Sigmoid colon (tissue), 4 donors: ENCODE data around the gene ZDHHC11.
A peak's percentile ranks its signal among the peaks of the same experiment; 100 is the strongest.
"Not testable (repeated sequence)": the region's sequence is repeated elsewhere in the genome, so short reads cannot be mapped to it uniquely, and the experiment has no call there.

ENCODE experiments used
- CTCF ChIP-seq, 4 experiments: fragments of 450-650 bp in 3 of 4; fragments of 200-600 bp in 1 of 4; IDR thresholded peaks; one replicate each; pipeline ENCODE4 v1.5.1; 2016 to 2019; ENCODE audit warnings: antibody characterized with exemption in 4 of 4, mild to moderate bottlenecking in 3 of 4, moderate library complexity in 2 of 4
- EP300 ChIP-seq, 4 donors: sonication (generic); formaldehyde crosslinking; IDR thresholded peaks; one replicate each; pipeline ENCODE4 v1.6.1; 2017; ENCODE audit warnings: antibody characterized with exemption in 4 of 4
- POLR2A ChIP-seq, 2 donors: fragments of 450-650 bp; IDR thresholded peaks; one replicate each; pipeline ENCODE4 v1.6.1; 2016; ENCODE audit warnings: antibody characterized with exemption in 2 of 2, mild to moderate bottlenecking in 2 of 2, moderate library complexity in 2 of 2
- POLR2AphosphoS5 ChIP-seq, 4 donors: sonication (generic); formaldehyde crosslinking; IDR thresholded peaks; one replicate each; pipeline ENCODE4 v1.6.1; 2017; ENCODE audit warnings: antibody characterized with exemption in 4 of 4

GRCh38 chr5:783881-784427, 66.8 kb downstream of the ZDHHC11 start:
- TF ChIP-seq CTCF, POLR2A, EP300 (IDR thresholded peaks at IDR 0.05): not testable (repeated sequence)
- peak in 1 of 4 donors; percentile 29 for TF ChIP-seq POLR2AphosphoS5 (IDR thresholded peaks at IDR 0.05)
